Stimulated activated CD8-positive, alpha-beta memory T cell treated with anti-CD3 and anti-CD28 coated beads, Interleukin-15, amount 100 ng/mL, for 1 hour (primary cell): ENCODE measurements around the gene LBX2.
"Not testable (repeated sequence)": the region's sequence is repeated elsewhere in the genome, so short reads cannot be mapped to it uniquely, and the experiment has no call there.

Experiments used
- DNase-seq: peaks from one replicate; pipeline ENCODE4 v3.0.0-alpha.2; 2020; ENCODE audit warnings: low read depth

LBX2 gene

DNA sequence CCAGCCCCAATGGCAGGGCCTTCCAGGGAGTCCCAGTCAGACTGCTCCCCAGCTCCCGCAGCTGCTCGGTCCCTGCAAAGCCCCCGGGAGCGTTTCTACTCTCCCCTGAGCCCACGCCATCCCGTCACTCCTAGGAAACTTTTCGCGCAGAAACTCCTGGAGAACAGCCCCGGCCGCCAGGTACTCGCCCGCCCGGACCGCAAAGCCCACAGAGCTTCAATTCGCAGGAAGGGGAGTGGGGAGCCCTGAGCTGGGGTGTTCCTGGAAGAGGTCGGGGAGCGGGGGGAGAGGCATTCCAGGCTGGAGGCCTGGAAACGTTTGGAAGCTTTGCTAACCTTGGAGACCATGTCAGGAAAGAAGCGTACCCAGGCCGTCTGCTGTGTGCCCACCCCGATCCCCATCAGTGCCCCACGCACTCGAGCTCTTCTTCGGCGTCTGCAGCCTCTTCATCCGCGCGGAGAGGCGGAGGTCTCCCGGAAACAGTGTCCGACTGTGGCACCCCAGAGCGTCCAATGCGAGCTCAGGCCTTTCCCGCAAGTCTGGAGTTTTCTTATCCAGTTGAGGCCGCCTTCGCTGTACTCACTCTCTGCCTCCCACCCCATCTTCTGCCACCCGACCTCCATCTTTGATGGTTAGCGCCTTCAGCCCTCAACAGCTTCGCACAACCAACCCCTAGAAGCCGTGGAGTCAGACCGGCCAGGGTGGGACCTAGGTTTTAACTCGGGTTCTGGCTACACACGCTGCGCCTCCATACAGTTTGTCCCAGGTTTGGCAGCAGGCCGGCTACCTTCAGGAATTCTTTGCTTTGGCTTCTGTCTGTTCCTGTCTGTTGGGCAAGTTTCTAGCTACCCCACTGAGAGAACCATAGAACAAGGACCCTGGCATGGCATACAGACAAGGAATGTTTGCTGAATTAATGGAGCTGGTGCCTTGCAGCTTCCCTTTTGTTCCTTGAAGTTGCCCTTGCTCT is 4.4 kb upstream of the LBX2 start:
- no peak for DNase-seq

DNA sequence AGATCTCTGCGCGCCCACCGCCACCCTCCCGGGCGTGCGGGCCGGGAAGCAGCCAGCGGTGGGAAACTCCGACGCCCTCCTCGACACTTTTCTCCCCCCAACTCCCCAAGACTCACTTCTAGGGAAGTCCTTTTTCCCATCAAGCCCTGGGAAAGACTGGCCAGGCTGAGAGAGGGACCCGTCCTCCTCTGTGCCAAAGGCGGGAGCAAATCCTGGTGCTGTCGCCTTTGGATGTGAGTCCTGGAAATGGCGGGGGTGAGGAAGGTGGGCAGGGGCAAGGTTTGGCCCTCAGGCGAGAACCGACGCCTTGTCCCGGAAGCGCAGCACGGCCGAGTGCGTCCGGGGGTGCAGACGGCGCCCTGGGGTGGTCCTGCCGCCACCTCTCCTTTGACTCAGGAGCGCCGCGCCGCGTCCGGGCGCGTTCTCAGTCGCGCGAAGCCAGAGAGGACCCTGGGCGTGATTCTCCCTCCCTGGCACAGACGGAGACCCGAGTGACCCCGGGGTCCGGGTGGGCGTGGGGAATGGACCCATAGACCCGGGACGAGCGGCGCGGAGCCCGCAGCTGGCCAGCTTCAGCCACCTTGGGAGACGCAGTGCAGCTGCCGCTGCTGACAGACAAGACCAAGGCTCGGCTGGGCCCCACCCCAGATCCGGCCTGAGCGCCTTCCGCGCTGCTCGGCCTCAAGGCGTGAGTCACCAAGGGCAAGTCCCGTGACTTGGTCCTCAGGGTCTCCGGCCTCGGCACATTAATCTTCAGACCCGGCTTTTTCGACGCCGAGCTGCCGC is 3.5 kb upstream of the LBX2 start:
- DNase-seq = no peak

DNA sequence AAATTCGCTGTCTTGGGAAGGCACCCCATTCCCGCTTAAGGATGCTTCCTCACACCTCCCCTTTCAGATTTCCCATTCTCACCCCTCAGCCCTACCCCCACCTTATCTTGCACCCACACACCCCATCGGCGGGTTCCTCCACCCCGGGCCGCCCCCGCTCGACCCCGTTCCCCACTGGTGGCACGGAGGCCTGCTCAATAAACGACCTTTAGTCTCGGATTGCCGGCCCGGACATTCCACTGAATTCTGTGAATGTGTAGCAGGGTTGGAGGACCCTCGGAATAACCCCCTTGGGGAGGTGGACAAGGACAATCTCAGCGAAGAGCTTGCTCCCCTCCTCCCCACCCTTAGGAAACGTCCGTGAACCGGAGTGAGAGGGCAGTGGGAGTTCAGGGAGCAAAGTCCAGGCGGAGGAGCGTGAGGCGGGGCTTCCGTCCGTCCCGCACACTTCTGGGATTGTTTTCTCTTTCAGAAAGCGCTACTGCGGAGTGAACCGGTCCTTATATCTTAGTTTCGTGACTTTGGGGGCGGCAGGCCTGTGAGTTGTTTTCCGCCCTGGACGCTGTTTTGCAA is 2.8 kb upstream of the LBX2 start:
- no peak for DNase-seq

DNA sequence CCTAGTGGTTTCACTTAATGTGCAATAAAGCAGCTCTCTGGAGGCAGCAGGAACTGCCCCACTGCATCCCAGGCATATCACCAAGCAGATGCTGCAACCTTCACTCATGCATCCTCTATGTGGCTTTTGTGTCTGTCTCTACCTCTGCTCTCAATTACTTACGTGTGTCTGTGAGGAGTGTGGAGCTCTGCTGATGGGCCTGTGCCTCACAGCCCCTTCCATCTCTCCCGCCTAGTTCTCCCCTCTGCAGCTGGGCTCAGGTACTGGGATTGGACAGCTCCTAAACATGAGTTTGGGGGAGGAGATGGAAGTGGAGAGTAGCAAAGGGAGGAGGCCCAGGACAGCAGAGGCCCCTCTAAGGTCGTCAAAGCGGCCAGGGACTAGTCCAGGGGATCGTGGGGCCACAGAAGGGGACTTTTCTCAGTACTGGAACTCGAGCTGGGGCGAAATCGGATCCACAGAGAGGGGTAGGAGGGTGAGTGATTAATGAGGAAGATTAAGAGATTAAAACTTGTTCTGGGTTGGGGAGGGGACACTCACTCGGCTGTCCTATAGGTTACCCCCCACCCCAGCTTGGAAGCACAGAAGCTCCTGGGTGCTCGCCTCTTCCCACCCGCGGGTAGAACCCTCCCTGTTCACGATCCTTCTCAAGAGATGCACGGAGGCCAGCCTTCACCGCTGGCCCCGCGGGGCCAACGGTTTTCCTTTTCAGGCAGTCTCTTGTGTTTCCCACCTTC is 2.1 kb upstream of the LBX2 start:
- DNase-seq = no peak

DNA sequence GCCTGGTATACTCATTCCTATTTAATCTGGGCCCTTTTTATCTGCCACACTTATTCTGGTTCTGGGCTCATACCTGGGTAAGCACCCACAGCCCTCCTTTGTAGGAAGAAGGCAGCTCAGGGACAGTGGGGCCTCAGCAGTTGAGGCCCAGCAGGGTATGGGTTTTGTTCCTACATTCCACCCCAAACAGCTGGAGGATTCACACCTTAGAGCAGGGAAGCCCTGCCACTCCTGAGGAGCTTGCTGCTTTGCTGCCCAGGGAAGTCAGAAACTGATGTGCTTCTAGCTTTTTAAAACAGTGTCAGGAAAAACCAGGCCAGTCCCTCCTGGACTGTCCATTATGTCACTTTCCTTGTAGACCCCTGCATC is 1.2 kb upstream of the LBX2 start:
- no peak for DNase-seq

GRCh38 chr2:74499940-74500577 is 656 bp upstream of the LBX2 start:
- no peak for DNase-seq

- no peak for DNase-seq
Measured at GRCh38 chr2:74498500-74499266, 720 bp downstream of the LBX2 start.

- DNase-seq = no peak
Measured at GRCh38 chr2:74497777-74498499, 1.5 kb downstream of the LBX2 start.

- no peak for DNase-seq
Measured at GRCh38 chr2:74496997-74497776, 2.2 kb downstream of the LBX2 start.

DNA sequence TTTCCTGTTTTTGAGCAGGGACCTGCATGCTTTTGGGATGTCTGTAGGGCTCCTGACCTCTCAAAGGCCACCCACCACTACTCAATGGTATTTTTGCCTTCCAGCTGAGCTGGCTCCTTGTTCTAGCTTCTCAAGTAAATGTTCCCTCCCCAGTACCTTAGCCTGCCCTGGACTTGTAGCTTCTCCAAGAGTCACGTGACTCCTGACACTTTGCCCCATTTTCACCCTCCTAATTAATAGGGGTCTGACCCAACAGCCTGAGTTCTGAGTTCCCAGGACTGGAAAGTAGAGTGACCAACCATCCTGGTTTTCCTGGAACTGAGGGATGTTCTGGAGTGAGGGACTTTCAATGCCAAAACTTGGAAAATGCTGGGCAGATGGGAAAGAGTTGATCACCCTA is 4.0 kb downstream of the LBX2 start:
- DNase-seq = no peak

- DNase-seq = no peak
Measured at GRCh38 chr2:74493546-74493945, 5.9 kb downstream of the LBX2 start.

GRCh38 chr2:74491648-74492544 is 7.5 kb downstream of the LBX2 start:
- DNase-seq = no peak

DNA sequence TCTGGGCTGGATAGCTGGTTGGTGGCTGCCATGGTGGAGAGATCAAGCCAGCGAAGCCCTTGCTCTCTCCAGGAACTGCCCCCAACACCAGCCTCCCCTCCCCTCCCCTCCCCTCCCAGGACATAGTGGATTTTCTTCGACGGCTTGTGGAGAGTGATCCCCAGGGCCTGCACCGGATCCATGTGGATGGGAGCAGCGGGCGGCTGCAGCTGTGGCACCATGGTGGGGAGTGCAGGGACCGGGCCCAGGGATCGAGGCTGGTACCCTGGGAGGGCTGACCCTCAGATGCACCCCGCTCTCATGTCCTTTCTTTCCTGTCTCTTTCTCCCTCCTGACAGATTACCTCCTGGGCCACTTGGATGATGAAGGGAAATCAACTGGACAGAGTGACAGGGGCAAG is 9.5 kb downstream of the LBX2 start:
- DNase-seq = no peak

DNA sequence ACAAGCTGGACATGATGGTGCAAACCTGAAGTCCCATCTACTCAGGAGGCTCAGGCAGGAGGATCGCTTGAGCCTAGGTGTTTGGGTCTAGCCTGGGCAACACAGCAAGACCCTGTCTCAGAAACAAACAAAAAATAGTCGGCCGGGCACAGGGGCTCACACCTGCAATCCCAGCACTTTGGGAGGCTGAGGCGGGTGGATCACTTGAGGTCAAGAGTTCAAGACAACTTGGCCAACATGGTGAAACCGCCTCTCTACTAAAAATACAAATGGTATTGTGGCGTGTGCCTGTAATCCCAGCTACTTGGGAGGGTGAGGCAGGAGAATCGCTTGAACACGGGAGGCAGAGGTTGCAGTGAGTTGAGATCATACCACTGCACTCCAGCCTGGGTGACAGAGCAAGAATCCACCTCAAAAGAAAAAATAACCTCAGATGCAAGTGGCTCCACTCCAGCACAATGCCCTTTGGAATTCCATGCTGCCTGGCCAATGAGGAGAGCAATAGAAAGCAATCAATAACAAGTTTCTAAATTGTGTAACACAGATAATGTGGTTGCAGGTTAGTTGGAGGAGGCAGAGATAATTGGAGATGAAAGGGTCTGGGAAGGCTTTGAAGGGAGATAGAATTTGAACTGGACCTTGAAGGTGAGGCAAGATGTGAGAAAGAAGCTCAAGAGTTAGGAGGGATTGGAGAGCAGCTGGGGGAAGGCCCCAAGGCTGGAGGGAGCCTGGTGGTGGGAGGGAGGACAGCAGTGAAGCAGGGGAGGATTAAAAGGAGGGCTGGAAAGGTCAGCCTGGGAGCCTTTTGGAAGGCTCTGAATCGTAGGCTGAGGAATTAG is 10.5 kb downstream of the LBX2 start:
- DNase-seq = no peak

DNA sequence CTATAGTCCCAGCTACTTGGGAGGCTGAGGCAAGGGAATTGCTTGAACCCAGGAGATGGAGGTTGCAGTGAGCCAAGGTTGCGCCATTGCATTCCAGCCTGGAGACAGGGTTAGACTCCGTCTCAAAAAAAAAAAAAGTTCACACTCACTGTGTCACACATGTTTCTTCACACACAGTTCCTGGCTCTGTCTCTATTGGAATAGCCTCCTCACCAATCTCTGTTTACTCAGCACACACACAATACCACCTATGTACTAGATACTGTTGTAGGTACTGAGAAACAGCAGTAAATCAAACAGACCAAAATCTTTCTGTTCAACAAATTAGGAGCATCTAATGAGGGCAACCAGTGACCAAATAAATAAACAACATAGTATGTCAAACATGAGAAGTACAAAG is 13.3 kb downstream of the LBX2 start:
- DNase-seq = no peak

DNA sequence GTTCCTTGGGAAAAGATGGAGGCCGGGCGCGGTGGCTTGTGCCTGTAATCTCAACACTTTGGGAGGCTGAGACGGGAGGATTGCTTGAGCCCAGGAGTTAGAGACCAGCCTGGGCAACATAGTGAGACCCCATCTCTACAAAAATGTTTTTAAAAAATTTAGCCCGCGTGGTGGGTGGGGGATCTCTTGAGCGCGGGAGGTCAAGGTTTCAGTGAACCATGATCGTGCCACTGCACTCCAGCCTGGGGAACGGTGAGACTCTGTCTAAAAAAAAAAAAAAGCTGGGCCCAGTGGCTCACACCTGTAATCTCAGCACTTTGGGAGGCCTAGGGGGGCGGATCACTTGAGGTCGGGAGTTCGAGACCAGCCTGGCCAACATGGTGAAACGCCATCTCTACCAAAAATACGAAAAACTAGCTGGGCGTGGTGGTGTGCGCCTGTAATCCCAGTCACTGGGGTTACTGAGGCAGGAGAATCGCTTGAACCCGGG is 15.7 kb downstream of the LBX2 start:
- DNase-seq = not testable (repeated sequence)
